Panc1 (cell line): Measurements from ENCODE around the gene EPN2. TPM values are rescaled to one million over a fixed set of nuclear protein-coding genes. Genes with fewer than 3 reads are reported as not detected.

Experiments
- ATAC-seq: fragments of 200-7000 bp; cut with Tn5 transposase; 2 replicates; pipeline ENCODE4 v1.9.1; 2020; ENCODE audit warnings: mild to moderate bottlenecking, moderate library complexity
- BruUV-seq: library from RNA; stranded (reverse); fragments of 400-500 nt; replicated peaks from 2 replicates; lab custom pipeline; 2021; lab: Mats Ljungman, UMichigan
- CTCF ChIA-PET: fragments of 300-600 bp; sonication (Branson Sonifier 250); formaldehyde crosslinking; loops from one replicate; lab custom pipeline; 2022; ENCODE audit warnings: antibody characterized with exemption; lab: Charles Lee
- POLR2A ChIA-PET: fragments of 300-600 bp; sonication (Branson Sonifier 250); formaldehyde crosslinking; loops from one replicate; lab custom pipeline; 2022; ENCODE audit warnings: antibody characterized with exemption; lab: Charles Lee
- DNase-seq: peaks from one replicate; pipeline ENCODE4 v3.0.0-alpha.2; 2010; ENCODE audit warnings: low read depth, low spot score
- H3K27ac ChIP-seq: 2 replicates; pipeline ENCODE4 v1.5.1; 2011; ENCODE audit warnings: mild to moderate bottlenecking, low read length, inconsistent platforms
- H3K27me3 ChIP-seq: fragments of 200-500 bp; sonication (Bioruptor generic); 2 replicates; pipeline ENCODE4 v1.6.0; 2014; ENCODE audit warnings: low read length, inconsistent platforms; ENCODE audit not compliant: control insufficient read depth, insufficient read depth
- H3K36me3 ChIP-seq: fragments of 200-500 bp; sonication (Bioruptor generic); 2 replicates; pipeline ENCODE4 v1.5.1; 2014; ENCODE audit warnings: inconsistent platforms, mild to moderate bottlenecking, low read length, moderate library complexity; ENCODE audit not compliant: control insufficient read depth, insufficient read depth
- H3K4me1 ChIP-seq: 2 replicates; pipeline ENCODE4 v1.5.1; 2011; ENCODE audit warnings: inconsistent platforms, mild to moderate bottlenecking, low read length, moderate library complexity; ENCODE audit not compliant: control insufficient read depth, insufficient read depth
- H3K4me3 ChIP-seq, 2 experiments: 2 replicates each; pipeline ENCODE4 v1.5.1; 2011 to 2012; ENCODE audit warnings: low read depth in 2 of 2, low read length in 2 of 2, mild to moderate bottlenecking in 2 of 2, inconsistent platforms in 1 of 2, moderate library complexity in 1 of 2
- H3K9me3 ChIP-seq: fragments of 200-500 bp; sonication (Bioruptor generic); 2 replicates; pipeline ENCODE4 v1.5.1; 2014; ENCODE audit warnings: low read depth, mild to moderate bottlenecking, inconsistent platforms, low read length, moderate library complexity; ENCODE audit not compliant: control insufficient read depth, insufficient read depth
- POLR2AphosphoS5 ChIP-seq: IDR thresholded peaks from 2 replicates; pipeline ENCODE4 v1.6.1; 2012; ENCODE audit warnings: mild to moderate bottlenecking, low read depth, low read length, moderate library complexity
- SIN3A ChIP-seq: IDR thresholded peaks from 2 replicates; pipeline ENCODE4 v1.6.1; 2012; ENCODE audit warnings: low read depth, mild to moderate bottlenecking, low read length, moderate library complexity, borderline replicate concordance; ENCODE audit not compliant: insufficient read depth
- TCF7L2 ChIP-seq: IDR thresholded peaks from 2 replicates; pipeline ENCODE4 v1.6.1; 2011; ENCODE audit warnings: mild to moderate bottlenecking, low read depth, low read length, inconsistent platforms
- in situ Hi-C: cut with HindIII; loops from 2 replicates; pipeline ENCODE4 v1.10.0; 2016; ENCODE audit warnings: low sequenced_read_pairs, low pct_unique_long_range_greater_than_20kb
- intact Hi-C: fragments of 100-400 bp; cut with micrococcal nuclease; formaldehyde crosslinking; loops from one replicate; pipeline ENCODE4 v1.10.0; 2022; ENCODE audit not compliant: unreplicated experiment
- total RNA-seq: library from RNA; stranded (reverse); gene quantifications from one replicate; pipeline ENCODE4 v1.2.1, GENCODE V29; 2021; ENCODE audit not compliant: unreplicated experiment
- TF ChIP-seq, protein P1 (sequence below): fragments of 450-650 bp; IDR thresholded peaks from 2 replicates; pipeline ENCODE4 v1.5.1; 2017; ENCODE audit warnings: mild to moderate bottlenecking
- TF ChIP-seq, protein P2 (sequence below), 2 experiments: IDR thresholded peaks; 2 replicates each; pipeline ENCODE4 v1.6.1; 2011 to 2012; ENCODE audit warnings: low read depth in 2 of 2, control low read depth in 1 of 2, low read length in 1 of 2, mild to moderate bottlenecking in 1 of 2, moderate library complexity in 1 of 2; ENCODE audit not compliant: insufficient read depth in 1 of 2

The EPN2 gene
- total RNA-seq, 1 experiment from 2014 or later = 35.0 TPM

DNA sequence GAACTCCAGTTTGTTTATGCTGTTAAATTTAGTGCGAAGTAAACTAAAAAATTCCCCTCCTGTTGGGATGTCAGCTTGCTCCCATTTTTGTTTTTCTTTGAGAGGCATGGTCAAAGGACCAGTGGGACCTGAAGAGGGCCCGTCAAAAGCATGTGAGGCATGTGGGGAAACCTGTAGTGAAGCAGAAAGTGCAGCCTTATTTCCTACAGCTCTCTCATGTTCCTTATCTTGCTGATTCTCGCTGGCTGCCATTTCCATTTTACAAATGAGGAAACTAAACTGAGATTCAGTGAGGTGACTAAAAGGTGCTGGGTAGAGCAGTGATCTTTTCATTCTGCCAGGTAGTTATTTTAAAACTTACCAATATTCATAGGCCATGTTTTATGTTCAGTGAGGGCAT, 27.1 kb downstream of the EPN2 start:
- intact Hi-C loops (no loop called here), in situ Hi-C loops (no loop called here)
- POLR2A ChIA-PET = no interaction called here
- Histone ChIP-seq H3K27ac (no peak overlapping the region), H3K36me3 (no peaks in the 10 kb centered on the region), H3K27me3 (no peaks in the 10 kb centered on the region), H3K9me3 (no peaks in the 10 kb centered on the region), H3K4me1 (no peaks in the 10 kb centered on the region), H3K4me3 (no peak overlapping the region)
- no TSS peak for BruUV-seq
- DNase-seq (no peak), ATAC-seq (no peak)
- TF ChIP-seq, protein P1, sequence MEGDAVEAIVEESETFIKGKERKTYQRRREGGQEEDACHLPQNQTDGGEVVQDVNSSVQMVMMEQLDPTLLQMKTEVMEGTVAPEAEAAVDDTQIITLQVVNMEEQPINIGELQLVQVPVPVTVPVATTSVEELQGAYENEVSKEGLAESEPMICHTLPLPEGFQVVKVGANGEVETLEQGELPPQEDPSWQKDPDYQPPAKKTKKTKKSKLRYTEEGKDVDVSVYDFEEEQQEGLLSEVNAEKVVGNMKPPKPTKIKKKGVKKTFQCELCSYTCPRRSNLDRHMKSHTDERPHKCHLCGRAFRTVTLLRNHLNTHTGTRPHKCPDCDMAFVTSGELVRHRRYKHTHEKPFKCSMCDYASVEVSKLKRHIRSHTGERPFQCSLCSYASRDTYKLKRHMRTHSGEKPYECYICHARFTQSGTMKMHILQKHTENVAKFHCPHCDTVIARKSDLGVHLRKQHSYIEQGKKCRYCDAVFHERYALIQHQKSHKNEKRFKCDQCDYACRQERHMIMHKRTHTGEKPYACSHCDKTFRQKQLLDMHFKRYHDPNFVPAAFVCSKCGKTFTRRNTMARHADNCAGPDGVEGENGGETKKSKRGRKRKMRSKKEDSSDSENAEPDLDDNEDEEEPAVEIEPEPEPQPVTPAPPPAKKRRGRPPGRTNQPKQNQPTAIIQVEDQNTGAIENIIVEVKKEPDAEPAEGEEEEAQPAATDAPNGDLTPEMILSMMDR = no peak
- CTCF ChIA-PET = no interaction called here

DNA sequence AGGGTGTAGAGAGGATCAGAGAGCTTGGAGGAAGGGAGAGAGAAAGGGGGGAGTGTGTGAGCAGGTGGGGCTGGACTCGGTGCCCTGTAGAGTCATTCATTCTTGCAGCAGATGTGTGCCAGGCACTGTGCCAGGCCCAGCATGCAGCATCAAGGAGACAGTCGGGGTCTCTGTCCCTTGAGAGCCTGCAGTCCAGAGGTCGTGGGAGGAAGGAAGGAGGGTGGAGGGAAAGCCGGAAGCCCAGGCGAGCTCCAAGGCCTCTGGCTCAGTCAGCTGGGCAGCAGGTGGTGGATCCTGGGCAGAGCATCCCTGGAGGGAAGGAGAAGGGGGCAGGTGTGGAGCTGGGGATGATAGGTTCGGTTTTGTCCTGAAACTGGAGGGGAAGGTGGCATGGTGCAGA, 27.5 kb downstream of the EPN2 start:
- ChIA-PET POLR2A (no interaction called here), CTCF (no interaction called here)
- Histone ChIP-seq H3K27me3 (no peaks in the 10 kb centered on the region), H3K9me3 (no peaks in the 10 kb centered on the region), H3K27ac (no peak overlapping the region), H3K4me3 (no peak overlapping the region), H3K4me1 (no peaks in the 10 kb centered on the region), H3K36me3 (no peaks in the 10 kb centered on the region)
- intact Hi-C loops = no loop called here
- in situ Hi-C loops = no loop called here
- no TSS peak for BruUV-seq
- TF ChIP-seq TCF7L2 = no peak
- TF ChIP-seq, protein P1 = no peak
- no peak for TF ChIP-seq POLR2AphosphoS5
- TF ChIP-seq, protein P2, sequence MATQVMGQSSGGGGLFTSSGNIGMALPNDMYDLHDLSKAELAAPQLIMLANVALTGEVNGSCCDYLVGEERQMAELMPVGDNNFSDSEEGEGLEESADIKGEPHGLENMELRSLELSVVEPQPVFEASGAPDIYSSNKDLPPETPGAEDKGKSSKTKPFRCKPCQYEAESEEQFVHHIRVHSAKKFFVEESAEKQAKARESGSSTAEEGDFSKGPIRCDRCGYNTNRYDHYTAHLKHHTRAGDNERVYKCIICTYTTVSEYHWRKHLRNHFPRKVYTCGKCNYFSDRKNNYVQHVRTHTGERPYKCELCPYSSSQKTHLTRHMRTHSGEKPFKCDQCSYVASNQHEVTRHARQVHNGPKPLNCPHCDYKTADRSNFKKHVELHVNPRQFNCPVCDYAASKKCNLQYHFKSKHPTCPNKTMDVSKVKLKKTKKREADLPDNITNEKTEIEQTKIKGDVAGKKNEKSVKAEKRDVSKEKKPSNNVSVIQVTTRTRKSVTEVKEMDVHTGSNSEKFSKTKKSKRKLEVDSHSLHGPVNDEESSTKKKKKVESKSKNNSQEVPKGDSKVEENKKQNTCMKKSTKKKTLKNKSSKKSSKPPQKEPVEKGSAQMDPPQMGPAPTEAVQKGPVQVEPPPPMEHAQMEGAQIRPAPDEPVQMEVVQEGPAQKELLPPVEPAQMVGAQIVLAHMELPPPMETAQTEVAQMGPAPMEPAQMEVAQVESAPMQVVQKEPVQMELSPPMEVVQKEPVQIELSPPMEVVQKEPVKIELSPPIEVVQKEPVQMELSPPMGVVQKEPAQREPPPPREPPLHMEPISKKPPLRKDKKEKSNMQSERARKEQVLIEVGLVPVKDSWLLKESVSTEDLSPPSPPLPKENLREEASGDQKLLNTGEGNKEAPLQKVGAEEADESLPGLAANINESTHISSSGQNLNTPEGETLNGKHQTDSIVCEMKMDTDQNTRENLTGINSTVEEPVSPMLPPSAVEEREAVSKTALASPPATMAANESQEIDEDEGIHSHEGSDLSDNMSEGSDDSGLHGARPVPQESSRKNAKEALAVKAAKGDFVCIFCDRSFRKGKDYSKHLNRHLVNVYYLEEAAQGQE (IDR thresholded peaks at IDR 0.05; ENCODE audit: insufficient read depth in 1 of 2, low read depth in 2 of 2, low read length in 1 of 2) = no peak
- TF ChIP-seq SIN3A = no peak
- ATAC-seq = no peak
- DNase-seq = no peak

DNA sequence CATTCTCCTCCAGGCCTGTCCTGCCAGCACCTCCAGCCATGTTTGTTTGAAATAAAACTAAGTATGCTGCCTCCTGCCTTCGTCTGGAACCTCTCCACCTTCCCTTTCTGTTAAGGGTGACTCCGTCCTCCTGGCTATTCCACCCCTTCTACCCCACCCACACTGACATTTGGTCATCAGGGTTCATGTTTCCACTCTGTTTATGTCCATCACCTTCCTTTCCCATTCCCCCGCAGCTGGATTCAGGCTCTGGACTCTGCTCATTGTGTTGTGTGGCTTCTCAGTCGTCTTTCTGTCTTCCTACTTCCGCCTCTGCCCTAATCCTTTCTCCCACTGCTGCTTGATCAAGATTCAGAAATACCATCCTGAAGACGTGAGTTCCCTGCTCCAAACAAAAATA, 28.6 kb downstream of the EPN2 start:
- no peaks in the 10 kb centered on the region for H3K27me3 ChIP-seq
- intact Hi-C loops (no loop called here), in situ Hi-C loops (no loop called here)
- H3K27ac ChIP-seq = no peak overlapping the region
- ATAC-seq (no peak), DNase-seq (no peak)
- no peaks in the 10 kb centered on the region; the same call in 1 of the 2 replicates for H3K4me1 ChIP-seq
- H3K4me3 ChIP-seq = no peak overlapping the region
- no peaks in the 10 kb centered on the region for H3K9me3 ChIP-seq
- no peaks in the 10 kb centered on the region for H3K36me3 ChIP-seq
- ChIA-PET POLR2A (no interaction called here), CTCF (no interaction called here)
- TF ChIP-seq, protein P2 (IDR thresholded peaks at IDR 0.05; ENCODE audit: insufficient read depth in 1 of 2, low read depth in 2 of 2, low read length in 1 of 2) = no peak
- TF ChIP-seq, protein P1 = no peak
- TF ChIP-seq SIN3A = no peak
- BruUV-seq = no TSS peak
